GM12878 (cell line): ENCODE data around the gene OR6K3.
"Not testable (repeated sequence)": the region's sequence is repeated elsewhere in the genome, so short reads cannot be mapped to it uniquely, and the experiment has no call there.

Experiments
- BHLHE40 ChIP-seq, 2 experiments: fragments of 450-650 bp in 1 of 2; IDR thresholded peaks; 2 replicates each; pipeline ENCODE4 v1.6.1; 2011 to 2017; ENCODE audit warnings: low read depth in 2 of 2, borderline replicate concordance in 1 of 2, improper control_type of control experiment in 1 of 2, low read length in 1 of 2, mild to moderate bottlenecking in 1 of 2
- MXI1 ChIP-seq: fragments of 150-350 bp; IDR thresholded peaks from 2 replicates; pipeline ENCODE4 v1.6.1; 2011; ENCODE audit warnings: low read depth, mild to moderate bottlenecking, inconsistent platforms, low read length, improper control_type of control experiment
- MYC ChIP-seq: IDR thresholded peaks from 2 replicates; pipeline ENCODE4 v1.6.1; 2011; ENCODE audit warnings: mild to moderate bottlenecking, low read length, moderate library complexity, inconsistent platforms; ENCODE audit not compliant: insufficient read depth, insufficient replicate concordance, insufficient read length, severe bottlenecking
- NFYB ChIP-seq: IDR thresholded peaks from 2 replicates; pipeline ENCODE4 v1.6.1; 2011; ENCODE audit warnings: low read depth, mild to moderate bottlenecking, low read length, improper control_type of control experiment, moderate library complexity; ENCODE audit not compliant: insufficient read depth
- NR2C2 ChIP-seq: IDR thresholded peaks from 2 replicates; pipeline ENCODE4 v1.6.1; 2011; ENCODE audit warnings: borderline replicate concordance, low read depth; ENCODE audit not compliant: control insufficient read depth, insufficient read length
- POLR2A ChIP-seq: IDR thresholded peaks from 2 replicates; pipeline ENCODE4 v1.6.1; 2011; ENCODE audit warnings: low read depth, mild to moderate bottlenecking, low read length
- POLR2AphosphoS5 ChIP-seq: IDR thresholded peaks from 2 replicates; pipeline ENCODE4 v1.6.1; 2011; ENCODE audit warnings: mild to moderate bottlenecking, low read length, inconsistent platforms
- POU2F2 ChIP-seq: IDR thresholded peaks from 3 replicates; pipeline ENCODE4 v1.6.1; 2011; ENCODE audit warnings: low read depth, mild to moderate bottlenecking, low read length, borderline replicate concordance
- SIN3A ChIP-seq: IDR thresholded peaks from 2 replicates; pipeline ENCODE4 v1.6.1; 2012; ENCODE audit warnings: low read depth, low read length, improper control_type of control experiment
- SPI1 ChIP-seq: IDR thresholded peaks from 2 replicates; pipeline ENCODE4 v1.6.1; 2011; ENCODE audit warnings: low read depth, mild to moderate bottlenecking, low read length, moderate library complexity, borderline replicate concordance; ENCODE audit not compliant: insufficient read depth
- TF ChIP-seq, protein P1 (sequence below), 3 experiments: IDR thresholded peaks in 2 of 3; conservative IDR thresholded peaks in 1 of 3; 2 replicates each; pipeline ENCODE4 v1.5.1; 2011; ENCODE audit warnings: low read depth in 3 of 3, low read length in 3 of 3, mild to moderate bottlenecking in 3 of 3, control low read depth in 2 of 3, moderate library complexity in 2 of 3, inconsistent platforms in 1 of 3, mixed read lengths in 1 of 3; ENCODE audit not compliant: control insufficient read depth in 2 of 3, insufficient read depth in 1 of 3; ENCODE audit errors: extremely low read depth in 1 of 3
- TF ChIP-seq, protein P2 (sequence below): IDR thresholded peaks from 2 replicates; pipeline ENCODE4 v1.6.1; 2012; ENCODE audit warnings: low read length, inconsistent platforms
- TF ChIP-seq, protein P3 (sequence below): fragments of 450-650 bp; conservative IDR thresholded peaks from 2 replicates; pipeline ENCODE4 v1.6.1; 2017; ENCODE audit warnings: mild to moderate bottlenecking, moderate library complexity

DNA sequence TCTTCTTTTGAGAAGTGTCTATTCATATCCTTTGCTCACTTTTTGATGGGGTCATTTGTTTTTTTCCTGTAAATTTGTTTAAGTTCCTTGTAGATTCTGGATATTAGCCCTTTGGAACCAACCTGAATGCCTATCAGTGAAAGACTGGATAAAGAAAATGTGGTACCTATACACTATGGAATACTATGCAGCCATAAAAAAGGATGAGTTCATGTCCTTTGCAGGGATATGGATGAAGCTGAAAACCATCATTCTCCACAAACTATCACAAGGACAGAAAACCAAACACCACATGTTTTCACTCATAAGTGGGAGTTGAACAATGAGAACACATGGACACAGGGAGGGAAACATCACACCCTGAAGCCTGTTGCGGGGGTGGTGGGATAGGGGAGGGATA is 32.2 kb downstream of the OR6K3 start:
- not testable (repeated sequence) for TF ChIP-seq SIN3A; NR2C2; SPI1; MYC; BHLHE40 (IDR thresholded peaks at IDR 0.05; ENCODE audit: borderline replicate concordance in 1 of 2, low read depth in 2 of 2, low read length in 1 of 2); POLR2AphosphoS5; POLR2A; NFYB; POU2F2; MXI1
- TF ChIP-seq, protein P1, sequence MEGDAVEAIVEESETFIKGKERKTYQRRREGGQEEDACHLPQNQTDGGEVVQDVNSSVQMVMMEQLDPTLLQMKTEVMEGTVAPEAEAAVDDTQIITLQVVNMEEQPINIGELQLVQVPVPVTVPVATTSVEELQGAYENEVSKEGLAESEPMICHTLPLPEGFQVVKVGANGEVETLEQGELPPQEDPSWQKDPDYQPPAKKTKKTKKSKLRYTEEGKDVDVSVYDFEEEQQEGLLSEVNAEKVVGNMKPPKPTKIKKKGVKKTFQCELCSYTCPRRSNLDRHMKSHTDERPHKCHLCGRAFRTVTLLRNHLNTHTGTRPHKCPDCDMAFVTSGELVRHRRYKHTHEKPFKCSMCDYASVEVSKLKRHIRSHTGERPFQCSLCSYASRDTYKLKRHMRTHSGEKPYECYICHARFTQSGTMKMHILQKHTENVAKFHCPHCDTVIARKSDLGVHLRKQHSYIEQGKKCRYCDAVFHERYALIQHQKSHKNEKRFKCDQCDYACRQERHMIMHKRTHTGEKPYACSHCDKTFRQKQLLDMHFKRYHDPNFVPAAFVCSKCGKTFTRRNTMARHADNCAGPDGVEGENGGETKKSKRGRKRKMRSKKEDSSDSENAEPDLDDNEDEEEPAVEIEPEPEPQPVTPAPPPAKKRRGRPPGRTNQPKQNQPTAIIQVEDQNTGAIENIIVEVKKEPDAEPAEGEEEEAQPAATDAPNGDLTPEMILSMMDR (IDR thresholded peaks at IDR 0.05 in 2 of 3, conservative IDR thresholded peaks at IDR 0.05 in 1 of 3; ENCODE audit: control insufficient read depth in 2 of 3, extremely low read depth in 1 of 3, insufficient read depth in 1 of 3, low read depth in 3 of 3, low read length in 3 of 3), result not testable (repeated sequence)
- TF ChIP-seq, protein P2, sequence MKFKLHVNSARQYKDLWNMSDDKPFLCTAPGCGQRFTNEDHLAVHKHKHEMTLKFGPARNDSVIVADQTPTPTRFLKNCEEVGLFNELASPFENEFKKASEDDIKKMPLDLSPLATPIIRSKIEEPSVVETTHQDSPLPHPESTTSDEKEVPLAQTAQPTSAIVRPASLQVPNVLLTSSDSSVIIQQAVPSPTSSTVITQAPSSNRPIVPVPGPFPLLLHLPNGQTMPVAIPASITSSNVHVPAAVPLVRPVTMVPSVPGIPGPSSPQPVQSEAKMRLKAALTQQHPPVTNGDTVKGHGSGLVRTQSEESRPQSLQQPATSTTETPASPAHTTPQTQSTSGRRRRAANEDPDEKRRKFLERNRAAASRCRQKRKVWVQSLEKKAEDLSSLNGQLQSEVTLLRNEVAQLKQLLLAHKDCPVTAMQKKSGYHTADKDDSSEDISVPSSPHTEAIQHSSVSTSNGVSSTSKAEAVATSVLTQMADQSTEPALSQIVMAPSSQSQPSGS, result not testable (repeated sequence)
- TF ChIP-seq, protein P3, sequence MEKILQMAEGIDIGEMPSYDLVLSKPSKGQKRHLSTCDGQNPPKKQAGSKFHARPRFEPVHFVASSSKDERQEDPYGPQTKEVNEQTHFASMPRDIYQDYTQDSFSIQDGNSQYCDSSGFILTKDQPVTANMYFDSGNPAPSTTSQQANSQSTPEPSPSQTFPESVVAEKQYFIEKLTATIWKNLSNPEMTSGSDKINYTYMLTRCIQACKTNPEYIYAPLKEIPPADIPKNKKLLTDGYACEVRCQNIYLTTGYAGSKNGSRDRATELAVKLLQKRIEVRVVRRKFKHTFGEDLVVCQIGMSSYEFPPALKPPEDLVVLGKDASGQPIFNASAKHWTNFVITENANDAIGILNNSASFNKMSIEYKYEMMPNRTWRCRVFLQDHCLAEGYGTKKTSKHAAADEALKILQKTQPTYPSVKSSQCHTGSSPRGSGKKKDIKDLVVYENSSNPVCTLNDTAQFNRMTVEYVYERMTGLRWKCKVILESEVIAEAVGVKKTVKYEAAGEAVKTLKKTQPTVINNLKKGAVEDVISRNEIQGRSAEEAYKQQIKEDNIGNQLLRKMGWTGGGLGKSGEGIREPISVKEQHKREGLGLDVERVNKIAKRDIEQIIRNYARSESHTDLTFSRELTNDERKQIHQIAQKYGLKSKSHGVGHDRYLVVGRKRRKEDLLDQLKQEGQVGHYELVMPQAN, result not testable (repeated sequence)
